Activated naive CD8-positive, alpha-beta T cell treated with anti-CD3 and anti-CD28 coated beads, Interleukin-2, amount 50 U/mL, for 16 hours (primary cell): ENCODE measurements around the gene BLID.

Experiments
- DNase-seq: peaks from one replicate; pipeline ENCODE4 v3.0.0-alpha.2; 2020; ENCODE audit warnings: low read depth, low spot score

The BLID gene

GRCh38 chr11:122081073-122081472 lies 34.9 kb downstream of the BLID start:
- DNase-seq, result no peak

DNA sequence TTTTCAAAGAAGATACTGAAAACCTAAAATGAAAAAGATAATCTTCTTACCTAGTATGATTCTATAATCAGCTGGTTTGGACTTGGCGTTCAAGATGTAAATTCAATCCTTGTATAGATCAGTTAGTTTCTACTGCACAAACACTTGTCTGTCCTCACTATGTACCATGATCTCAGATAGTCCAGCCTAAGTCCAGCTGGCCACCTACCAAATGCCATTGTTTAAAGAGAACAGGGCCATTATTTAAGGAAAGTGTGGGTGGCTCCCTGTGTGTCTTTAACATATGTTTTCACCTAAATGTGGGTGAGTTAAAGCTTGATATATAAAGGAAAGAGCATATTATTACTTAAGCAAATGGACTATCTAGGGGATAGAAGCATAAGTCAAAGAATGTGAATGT lies 38.6 kb downstream of the BLID start:
- DNase-seq, result no peak

- DNase-seq, result no peak
These were observed 39.4 kb downstream of the BLID start for GRCh38 chr11:122076512-122077120.

GRCh38 chr11:122075016-122075415 lies 41.0 kb downstream of the BLID start:
- no peak for DNase-seq

- no peak for DNase-seq
These were observed 42.0 kb downstream of the BLID start for GRCh38 chr11:122074022-122074421.

DNA sequence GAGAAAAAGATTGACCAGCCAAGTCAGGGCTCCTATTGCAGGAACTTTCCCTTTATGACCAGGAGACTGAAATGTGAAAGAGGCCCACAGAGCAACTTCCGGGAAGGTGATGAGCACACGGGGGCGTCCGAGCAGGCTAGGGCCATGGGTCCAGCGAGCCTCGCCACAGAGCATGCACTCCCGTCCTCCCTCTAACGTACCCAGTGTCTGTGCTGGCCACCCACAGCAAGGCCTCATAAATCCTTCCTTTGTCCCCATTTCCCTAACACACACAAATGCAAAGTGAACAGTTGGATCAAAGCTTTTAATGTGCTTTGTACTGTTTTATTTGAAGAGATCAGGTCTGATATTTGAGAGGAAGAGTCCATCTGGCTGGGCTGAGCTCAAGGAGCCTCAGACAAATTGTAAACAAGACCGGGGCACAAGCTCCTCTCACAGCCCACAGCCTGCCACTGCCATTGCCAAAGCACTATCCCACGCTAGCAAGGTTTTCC lies 44.3 kb downstream of the BLID start:
- no peak for DNase-seq

- no peak for DNase-seq
These were observed 46.2 kb downstream of the BLID start for GRCh38 chr11:122069707-122070360.

- no peak for DNase-seq
These were observed 47.2 kb downstream of the BLID start for GRCh38 chr11:122068837-122069236.

DNA sequence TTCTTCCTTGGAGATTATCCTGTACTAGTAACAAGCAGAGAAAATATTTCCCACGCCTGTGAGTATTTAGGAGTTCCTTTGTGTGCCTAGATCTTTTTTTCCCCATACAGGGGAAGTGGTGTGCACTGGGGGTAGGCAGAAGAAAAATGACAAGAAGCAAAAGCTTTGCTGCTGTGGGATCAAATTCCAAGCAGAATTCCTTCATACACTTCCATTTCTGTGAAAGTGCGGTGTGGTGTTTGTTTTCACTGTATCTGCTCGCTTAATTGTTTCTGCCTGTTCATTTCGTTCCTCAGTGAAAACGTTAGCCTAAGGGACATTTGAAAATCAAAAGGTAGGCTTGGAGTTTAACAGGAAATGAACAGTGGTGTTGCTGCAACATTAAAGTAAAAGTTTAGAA lies 47.9 kb downstream of the BLID start:
- no peak for DNase-seq
